Measurements from ENCODE around the gene CCDC175.

GRCh38 chr14:59463787-59464485 lies 112.7 kb downstream of the CCDC175 start:
- TF ChIP-seq, protein P1, sequence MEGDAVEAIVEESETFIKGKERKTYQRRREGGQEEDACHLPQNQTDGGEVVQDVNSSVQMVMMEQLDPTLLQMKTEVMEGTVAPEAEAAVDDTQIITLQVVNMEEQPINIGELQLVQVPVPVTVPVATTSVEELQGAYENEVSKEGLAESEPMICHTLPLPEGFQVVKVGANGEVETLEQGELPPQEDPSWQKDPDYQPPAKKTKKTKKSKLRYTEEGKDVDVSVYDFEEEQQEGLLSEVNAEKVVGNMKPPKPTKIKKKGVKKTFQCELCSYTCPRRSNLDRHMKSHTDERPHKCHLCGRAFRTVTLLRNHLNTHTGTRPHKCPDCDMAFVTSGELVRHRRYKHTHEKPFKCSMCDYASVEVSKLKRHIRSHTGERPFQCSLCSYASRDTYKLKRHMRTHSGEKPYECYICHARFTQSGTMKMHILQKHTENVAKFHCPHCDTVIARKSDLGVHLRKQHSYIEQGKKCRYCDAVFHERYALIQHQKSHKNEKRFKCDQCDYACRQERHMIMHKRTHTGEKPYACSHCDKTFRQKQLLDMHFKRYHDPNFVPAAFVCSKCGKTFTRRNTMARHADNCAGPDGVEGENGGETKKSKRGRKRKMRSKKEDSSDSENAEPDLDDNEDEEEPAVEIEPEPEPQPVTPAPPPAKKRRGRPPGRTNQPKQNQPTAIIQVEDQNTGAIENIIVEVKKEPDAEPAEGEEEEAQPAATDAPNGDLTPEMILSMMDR (IDR thresholded peaks at IDR 0.05; ENCODE audit: borderline replicate concordance, extremely low read depth, low read length, poor library complexity, severe bottlenecking), result no peak
- no peak for TF ChIP-seq EZH2 (IDR thresholded peaks at IDR 0.05; ENCODE audit: borderline replicate concordance, low read depth, low read length, severe bottlenecking)
